GM21529 (cell line): ENCODE data around the gene RHOT1.
"Not testable (repeated sequence)": the region's sequence is repeated elsewhere in the genome, so short reads cannot be mapped to it uniquely, and the experiment has no call there.

Source experiments
- ATAC-seq: cut with Tn5 transposase; IDR thresholded peaks from one replicate; pipeline ENCODE4 v1.9.1; 2021; ENCODE audit not compliant: unreplicated experiment

The RHOT1 gene

DNA sequence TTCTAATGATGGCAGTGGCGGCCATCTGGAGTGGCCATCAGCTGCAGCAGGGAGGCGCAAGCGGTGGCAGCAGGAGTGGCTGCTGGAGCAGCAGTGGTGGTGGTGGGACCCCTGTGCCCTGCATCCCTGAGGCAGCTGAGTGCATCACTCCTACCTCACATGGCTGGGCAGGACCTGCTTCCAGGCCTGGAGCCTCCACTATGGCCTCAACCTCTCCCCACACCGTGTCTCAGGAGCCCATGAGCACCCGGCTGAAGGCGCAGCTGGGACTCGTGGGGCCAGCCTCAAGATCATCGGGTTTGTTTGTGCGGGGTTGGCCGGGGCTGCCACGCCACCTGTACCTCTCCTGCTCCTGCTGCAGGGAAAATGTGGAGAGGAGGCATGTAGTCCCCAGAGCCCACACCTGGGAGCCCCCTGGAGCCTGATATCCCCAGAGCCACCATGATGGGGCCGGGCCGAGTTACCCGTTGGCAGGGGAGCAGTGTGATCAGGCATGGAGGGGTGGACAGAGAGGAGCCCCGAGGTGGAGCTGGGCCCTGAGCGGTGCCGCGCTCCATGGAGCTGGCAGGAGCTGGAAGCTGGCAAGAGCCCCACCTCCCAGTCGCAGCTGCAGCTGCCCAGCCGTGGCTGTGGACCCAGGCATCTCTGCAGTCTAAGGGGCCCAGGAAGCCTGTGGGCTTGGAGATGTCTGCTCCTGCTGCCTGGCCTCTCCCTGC lies 16.7 kb downstream of the RHOT1 start:
- no peak for ATAC-seq

DNA sequence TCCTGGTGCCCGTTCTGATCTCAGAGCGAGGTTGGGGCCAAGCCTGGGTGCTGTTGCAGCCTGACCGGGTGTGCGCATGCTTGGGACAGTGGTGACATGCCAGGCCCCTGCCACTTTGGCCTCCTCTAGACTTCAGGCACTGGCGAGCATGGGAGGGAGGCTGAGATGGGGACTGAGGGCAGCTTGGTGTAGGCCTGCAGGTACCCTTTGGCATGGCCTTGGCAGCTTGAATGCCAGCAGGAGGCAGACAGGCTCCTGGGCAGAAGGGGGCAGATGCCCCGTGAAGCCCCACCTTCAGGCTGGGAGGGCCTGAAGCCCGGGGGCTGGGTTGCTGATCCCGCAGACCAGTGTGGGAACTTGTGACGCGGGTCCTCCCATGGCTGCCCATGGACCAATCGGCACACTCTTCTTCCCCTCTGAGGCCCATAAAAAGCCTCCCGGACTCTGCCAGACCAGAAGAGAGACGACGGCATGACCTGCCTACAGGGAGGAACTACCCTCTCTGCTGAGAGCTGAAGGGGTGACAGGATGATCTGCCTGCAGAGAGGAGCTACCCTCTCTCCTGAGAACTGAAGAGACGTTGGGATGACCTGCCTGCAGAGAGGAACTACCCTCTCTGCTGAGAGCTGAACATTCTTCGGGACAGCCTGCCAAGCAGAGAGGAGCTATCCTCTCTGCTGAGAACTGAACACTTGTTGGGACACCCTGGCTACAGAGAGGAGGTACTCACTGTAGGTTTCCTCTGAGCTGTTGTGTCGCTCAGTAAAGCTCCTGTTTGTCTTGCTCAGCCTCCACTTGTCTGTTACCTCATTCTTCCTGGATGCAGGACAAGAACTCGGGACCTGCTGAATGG lies 17.5 kb downstream of the RHOT1 start:
- no peak for ATAC-seq

DNA sequence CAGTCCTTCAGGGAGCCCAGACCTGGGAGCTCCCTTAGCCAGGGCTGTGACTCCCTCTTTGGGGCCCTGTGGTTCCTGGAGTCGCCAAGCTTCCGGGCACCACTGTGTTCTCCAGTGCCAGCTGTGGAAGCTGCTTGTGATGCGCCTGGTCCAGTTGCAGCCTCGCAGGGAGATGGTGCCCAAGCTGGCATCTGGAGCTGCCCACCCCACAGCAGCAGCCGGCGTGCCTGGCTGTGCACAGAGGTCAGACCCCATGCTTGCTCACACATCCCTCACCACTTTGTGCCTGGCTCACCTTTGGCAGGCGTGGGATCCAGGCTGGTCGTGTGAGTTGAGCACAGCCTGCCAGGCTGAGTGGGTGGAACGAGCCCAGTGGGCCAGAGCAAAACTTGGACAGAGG lies 18.2 kb downstream of the RHOT1 start:
- no peak for ATAC-seq

DNA sequence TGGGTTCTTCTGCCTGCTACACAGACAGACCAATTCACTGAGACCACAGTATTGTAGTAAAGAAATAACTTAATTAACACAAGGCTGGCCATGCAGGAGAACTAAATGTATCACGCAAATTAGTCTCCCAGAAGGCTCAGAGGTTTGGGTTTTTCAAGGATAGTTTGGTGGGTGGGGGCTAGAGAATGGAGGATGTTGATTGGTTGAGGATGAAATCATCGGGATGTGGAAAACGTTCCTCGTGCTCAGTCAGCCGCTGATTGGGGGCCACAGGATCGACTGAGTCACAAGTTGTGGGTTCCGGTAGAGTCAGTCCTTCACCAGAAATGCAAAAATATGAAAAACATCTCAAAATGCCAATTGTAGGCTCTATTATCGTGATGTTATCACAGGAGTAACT lies 18.7 kb downstream of the RHOT1 start:
- ATAC-seq: no peak

DNA sequence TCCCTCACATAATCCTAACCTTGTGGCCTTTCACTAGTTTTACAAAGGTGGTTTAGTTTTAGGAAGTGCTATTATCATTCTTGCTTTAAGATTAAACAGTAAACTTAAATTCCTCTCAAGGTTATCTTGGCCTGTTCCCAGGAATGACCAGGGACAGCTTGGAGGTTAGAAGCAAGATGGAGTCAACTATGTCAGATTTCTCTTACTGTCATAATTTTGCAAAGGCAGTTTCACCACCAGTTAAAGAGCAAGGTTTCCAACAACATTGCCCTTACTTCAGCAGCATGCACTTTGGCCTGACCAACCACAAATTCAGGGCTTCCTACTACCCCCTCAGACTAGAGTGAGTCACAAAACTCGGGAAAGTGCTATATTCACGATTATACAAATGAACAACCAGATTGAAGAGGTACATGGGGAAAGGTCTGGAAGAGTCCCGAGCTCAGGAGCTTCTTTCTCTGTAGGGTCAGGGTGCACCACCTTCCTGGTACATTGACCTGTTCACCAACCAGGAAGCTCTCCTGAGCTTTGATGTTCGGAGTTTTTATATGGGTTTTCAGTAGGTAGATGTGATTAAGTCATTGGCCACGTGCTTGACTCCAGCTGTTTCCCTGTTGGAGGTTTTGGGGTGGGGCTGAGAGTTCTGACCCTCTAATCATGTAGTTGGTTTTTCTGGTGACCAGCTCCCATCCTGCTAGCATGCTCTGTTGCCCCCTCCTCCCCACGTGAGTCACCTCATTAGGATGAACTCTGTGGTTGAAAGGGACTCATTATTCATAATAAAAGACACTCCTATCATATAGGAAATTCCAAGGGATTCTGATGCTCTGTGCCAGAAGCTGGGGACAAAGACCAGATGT lies 19.4 kb downstream of the RHOT1 start:
- no peak for ATAC-seq

DNA sequence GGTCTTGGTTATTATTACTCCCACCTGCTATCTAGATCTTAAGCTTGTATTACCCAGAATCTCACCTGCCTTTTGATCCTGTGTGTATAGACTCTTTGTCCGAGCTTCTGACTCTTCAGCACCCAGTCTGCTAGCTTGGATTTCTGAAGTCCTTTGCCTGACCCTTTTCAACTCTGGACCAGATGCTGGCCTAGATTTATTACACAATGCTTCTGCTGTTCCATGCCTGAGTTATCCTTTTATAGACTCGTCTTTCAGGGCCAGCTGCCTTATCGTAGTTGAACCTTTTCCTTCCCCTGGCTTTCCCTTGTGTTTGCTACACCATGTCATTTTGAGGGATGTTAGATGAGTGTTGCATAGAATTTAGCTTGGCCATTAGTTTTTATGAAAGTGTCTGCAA lies 32.6 kb downstream of the RHOT1 start:
- ATAC-seq: no peak

DNA sequence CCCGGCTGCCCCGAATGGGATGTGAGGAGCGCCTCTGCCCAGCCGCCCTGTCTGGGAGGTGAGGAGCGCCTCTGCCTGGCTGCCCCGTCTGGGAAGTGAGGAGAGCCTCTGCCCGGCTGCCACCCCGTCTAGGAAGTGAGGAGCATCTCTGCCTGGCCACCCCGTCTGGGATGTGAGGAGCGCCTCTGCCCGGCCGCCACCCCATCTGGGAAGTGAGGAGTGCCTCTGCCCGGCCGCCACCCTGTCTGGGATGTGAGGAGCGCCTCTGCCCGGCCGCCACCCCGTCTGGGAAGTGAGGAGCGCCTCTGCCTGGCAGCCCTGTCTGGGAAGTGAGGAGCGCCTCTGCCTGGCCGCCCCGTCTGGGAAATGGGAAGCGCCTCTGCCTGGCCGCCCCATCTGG lies 36.4 kb downstream of the RHOT1 start:
- not testable (repeated sequence) for ATAC-seq

DNA sequence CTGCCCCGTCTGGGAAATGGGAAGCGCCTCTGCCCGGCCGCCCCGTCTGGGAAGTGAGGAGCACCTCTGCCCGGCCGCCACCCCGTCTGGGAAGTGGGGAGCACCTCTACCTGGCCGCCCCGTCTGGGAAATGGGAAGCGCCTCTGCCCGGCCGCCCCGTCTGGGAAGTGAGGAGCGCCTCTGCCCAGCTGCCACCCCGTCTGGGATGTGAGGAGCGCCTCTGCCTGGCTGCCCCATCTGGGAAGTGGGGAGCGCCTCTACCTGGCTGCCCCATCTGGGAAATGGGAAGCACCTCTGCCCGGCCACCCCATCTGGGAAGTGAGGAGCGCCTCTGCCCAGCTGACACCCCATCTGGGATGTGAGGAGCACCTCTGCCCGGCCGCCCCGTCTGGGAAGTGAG lies 36.8 kb downstream of the RHOT1 start:
- ATAC-seq: not testable (repeated sequence)

DNA sequence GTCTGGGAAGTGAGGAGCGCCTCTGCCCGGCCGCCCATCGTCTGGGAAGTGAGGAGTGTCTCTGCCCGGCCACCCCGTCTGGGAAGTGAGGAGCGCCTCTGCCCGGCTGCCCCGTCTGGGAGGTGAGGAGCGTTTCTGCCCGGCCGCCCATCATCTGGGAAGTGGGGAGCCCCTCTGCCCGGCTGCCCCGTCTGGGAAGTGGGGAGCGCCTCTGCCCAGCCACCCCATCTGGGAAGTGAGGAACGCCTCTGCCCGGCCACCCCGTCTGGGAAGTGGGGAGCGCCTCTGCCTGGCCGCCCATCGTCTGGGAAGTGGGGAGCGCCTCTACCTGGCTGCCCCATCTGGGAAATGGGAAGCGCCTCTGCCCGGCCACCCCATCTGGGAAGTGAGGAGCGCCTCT lies 37.2 kb downstream of the RHOT1 start:
- not testable (repeated sequence) for ATAC-seq

DNA sequence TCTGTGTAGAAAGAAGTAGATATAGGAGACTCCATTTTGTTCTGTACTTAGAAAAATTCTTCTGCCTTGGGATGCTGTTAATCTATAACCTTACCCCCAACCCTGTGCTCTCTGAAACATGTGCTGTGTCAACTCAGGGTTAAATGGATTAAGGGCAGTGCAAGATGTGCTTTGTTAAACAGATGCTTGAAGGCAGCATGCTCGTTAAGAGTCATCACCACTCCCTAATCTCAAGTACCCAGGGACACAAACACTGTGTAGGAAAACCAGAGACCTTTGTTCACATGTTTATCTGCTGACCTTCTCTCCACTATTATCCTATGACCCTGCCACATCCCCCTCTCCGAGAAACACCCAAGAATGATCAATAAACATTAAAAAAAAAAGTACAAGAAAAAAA lies 38.0 kb downstream of the RHOT1 start:
- not testable (repeated sequence) for ATAC-seq

DNA sequence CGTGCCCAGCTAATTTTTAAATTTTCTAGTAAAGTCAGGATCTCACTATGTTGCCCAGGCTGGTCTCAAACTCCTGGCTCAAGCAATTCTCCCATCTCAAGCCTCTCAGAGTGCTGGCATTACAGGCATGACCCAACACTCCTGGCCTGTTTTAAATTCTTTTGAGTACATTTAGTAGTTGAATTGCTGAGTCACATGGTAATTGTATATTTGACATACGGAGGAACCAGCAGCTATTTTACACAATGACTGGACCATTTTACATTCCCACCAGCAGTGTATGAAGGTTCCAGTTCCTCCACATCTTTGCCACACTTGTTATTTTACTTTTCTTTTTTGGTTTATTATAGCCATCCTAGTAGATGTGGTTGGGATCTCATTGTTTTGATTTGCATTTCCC lies 43.6 kb downstream of the RHOT1 start:
- no peak for ATAC-seq

DNA sequence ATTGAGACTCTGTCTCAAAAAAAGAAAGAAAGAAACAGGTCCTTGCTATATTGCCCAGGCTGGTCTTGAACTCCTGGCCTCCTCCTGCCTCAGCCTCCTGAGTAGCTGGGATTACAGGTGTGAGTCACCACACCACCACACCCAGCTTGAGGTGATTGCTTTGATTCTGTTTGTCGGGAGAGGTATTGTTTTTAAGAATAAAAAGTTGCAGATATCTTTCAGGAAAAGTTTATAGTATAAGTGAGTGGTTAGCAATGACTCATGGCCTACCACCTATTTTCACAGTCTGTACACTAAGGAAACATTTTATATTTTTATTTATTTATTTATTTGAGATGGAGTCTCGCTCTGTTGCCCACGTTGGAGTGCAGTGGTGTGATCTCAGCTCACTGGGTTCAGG lies 45.0 kb downstream of the RHOT1 start:
- no peak for ATAC-seq

DNA sequence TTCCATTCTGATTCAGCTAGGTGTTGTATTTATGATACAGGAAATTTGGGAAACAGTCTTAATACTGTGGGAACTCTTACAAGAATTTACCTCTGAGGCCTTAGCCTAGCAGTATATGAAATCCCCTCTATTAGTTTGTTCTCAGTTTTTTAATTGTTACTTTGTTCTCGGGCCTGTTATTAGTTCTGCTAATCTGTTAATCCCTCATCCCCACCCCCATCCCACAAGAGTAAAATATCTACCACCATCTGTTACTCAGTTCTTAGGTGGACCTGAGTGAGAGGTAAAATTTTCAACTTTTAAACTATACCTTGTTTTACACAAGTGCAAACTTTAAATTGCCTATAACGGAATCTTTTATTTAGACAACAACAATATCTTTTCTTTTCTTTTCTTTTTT lies 47.0 kb downstream of the RHOT1 start:
- no peak for ATAC-seq

DNA sequence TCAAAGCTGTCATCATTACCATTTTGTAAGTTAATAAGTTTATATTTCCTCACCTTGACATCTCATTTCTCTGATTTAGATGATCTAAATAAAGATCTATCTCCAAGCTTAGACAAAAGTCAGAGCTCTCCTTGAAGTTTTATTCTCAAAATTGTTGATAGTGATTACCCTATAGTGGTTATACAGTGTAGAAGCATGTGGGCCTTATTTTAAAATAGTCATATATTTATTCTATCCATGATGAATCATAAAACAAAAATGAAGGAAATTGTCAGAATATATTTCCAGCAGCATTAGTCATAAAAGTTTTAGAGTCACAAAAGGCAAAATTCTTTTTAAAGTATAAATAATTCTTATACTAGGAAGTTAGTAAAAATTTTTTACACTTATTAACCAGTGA lies 49.0 kb downstream of the RHOT1 start:
- no peak for ATAC-seq

DNA sequence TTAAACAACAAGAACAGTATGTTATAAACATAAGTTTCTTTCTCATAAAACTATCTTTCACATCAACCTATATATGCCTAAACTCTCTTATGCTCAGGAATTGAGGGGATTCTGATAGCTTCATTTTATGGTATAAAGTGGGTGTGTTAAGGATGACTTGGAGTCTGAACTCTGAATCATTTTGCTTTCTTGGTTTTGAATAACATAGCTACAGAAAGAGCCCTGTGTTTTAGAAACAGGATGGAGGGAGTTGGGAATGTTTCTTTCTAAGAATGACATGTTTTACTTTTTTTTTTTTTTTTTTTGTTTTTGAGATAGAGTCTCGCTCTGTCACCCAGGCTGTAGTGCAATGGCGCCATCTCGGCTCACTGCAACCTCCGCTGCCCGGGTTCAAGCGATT lies 50.1 kb downstream of the RHOT1 start:
- ATAC-seq: no peak

DNA sequence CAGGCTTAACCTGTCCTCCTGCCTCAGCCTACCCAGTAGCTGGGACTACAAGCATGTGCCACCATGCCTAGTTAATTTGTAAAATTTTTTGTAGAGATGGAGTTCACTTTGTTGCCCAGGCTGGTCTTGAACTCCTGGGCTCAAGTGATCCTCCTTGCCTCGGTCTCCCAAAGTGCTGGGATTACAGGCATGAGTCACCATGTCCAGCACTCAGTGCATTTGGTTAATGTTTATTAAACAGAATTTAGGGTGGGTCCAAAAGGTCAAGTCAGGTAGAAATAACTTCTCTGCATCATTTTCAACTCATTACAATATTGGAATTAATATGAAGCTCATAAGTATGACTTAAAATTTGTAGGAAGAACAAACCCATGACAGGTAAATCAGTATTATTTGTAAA lies 55.7 kb downstream of the RHOT1 start:
- no peak for ATAC-seq

DNA sequence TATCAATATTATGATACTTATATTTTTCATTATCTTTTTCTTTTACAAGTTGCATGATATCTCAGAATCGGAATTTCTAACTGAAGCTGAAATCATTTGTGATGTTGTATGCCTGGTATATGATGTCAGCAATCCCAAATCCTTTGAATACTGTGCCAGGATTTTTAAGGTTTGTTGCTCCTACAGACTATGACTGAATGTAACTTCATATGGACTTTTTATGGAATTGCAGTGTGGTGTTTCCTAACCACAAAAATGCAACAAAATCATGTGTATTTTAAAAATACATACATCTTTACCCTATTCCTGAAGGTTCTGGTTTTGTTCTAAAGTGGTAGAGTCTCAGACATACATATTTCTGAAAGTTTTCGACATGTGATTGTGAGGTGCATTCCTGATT lies 64.6 kb downstream of the RHOT1 start:
- no peak for ATAC-seq

DNA sequence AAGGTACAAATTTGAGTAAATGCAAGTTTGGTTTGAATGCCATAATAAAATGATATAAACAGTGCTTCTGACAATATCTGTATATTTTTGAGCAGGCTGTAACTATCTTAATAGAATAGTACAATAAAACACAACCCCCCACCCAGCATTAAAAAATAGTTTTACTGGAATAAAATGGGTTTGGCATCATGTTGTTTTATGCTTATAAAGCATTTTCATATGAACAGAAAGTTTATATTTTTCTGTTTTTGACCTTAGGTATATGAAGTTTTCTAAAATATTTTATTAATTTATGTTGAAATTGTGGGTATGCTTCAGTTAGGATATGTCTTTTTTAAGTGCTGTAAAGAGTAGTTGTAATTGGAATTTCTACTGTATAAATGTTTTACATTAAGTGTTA lies 66.1 kb downstream of the RHOT1 start:
- ATAC-seq: no peak

DNA sequence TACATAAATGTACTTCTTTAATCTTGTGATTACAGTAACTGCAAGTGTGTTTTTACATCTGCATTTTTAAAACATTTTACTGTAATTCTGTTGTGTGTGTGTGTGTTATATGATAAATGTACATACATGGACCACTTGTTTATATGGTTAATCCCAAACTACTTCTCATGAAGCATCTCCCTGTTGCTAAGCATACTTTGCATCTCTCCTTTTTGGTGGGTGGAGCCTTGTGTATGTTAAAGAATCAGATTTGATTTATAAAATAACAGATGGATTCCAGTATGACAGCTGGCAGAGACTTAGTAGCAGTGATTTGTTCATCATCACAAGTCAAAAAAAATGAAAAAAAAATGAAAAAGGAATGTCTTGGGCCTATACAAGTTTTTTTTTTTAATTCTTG lies 67.3 kb downstream of the RHOT1 start:
- ATAC-seq: no peak

DNA sequence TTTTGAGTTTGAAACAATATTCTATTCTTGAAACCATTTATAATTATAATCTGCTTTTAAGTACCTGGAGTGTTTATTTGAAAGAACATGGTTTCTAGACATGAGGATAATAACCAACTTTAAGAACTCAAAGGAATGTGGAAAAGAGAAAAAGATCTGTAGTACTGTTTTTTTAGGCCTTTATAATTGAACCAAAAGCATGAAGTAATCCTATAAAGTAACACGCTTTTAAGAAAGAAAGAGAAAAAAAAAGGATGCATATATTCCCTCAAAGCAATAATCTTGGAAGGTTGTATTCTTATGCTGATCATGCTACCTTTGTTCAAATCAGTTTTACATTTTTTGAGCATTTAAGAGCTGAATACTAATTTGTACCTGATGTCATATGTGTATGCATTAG lies 69.4 kb downstream of the RHOT1 start:
- no peak for ATAC-seq

DNA sequence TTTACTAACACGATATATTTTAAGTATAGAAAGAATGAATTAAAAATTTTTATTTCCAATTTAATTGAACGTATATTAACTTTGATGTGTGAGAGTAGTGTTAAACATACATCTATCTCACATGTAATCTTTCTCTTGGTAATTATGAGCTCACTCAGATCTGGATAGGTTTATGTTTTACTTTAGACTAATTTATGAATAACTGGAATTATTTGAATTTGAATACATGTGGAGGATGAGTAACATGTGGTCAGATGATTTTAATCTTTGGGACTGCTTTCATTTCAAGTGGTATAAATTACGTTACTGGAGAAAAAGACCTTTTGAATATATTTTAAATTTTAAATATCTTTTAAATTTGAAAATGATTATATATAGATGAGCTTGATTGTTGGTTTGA lies 73.4 kb downstream of the RHOT1 start:
- ATAC-seq: no peak

DNA sequence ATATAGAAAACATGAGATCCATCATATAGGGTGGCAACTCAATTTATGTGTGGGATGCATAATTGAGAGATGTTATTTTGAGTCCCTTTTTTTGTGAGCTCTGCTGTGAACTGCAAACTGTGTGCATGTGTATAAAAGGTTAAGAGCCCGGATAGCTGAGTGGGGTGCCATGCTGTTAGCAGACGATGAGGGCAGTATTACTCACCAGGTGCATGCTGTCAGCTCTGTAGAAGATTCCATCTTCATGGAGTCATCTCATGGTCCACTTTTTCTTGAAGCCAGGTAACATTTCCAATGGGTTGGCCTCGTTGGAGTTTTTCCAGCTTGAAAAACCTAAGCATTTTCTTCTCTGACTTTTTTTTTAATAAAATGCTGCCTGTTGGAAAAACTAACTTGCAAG lies 80.3 kb downstream of the RHOT1 start:
- no peak for ATAC-seq
